SK-MEL-5 (cell line): ENCODE measurements around the gene RANBP3. TPM values are rescaled to one million over a fixed set of nuclear protein-coding genes. Genes with fewer than 3 reads are reported as not detected.

ENCODE experiments used
- DNase-seq: peaks from one replicate; pipeline ENCODE4 v3.0.0-alpha.2; 2016; ENCODE audit warnings: low read depth, low spot score
- in situ Hi-C: cut with HindIII; loops from 2 replicates; pipeline ENCODE4 v1.10.0; 2016; ENCODE audit warnings: low sequenced_read_pairs, high pct_unique_total_duplicates, low pct_unique_long_range_greater_than_20kb
- total RNA-seq: library from RNA; depleted of rRNA; stranded (reverse); fragments of >200 nt; shearing (Covaris generic); gene quantifications from 2 replicates; pipeline ENCODE4 v1.2.3, GENCODE V29; 2014

RANBP3 gene
- total RNA-seq, 1 experiment from 2014 or later = 26.7 TPM

DNA sequence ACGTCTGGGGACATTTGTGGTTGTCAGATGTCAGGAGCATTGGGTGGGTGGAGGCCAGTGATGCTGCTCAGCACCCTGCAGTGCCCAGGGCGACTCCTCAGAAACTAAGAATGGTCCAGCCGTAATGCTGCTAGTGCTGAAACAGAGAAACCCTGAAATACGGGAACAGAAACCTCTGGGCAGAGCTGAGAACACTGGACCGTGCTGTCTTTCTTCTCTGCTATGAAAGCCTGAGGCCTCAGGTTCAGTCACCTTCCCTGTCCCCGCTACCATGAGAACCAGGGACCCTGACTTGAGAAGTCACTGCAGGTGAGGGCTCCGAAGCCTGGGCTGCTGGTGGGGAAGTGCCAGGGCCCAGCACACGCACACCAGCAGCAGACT is 50.5 kb downstream of the RANBP3 start:
- in situ Hi-C loops = no loop called here
- no peak for DNase-seq

DNA sequence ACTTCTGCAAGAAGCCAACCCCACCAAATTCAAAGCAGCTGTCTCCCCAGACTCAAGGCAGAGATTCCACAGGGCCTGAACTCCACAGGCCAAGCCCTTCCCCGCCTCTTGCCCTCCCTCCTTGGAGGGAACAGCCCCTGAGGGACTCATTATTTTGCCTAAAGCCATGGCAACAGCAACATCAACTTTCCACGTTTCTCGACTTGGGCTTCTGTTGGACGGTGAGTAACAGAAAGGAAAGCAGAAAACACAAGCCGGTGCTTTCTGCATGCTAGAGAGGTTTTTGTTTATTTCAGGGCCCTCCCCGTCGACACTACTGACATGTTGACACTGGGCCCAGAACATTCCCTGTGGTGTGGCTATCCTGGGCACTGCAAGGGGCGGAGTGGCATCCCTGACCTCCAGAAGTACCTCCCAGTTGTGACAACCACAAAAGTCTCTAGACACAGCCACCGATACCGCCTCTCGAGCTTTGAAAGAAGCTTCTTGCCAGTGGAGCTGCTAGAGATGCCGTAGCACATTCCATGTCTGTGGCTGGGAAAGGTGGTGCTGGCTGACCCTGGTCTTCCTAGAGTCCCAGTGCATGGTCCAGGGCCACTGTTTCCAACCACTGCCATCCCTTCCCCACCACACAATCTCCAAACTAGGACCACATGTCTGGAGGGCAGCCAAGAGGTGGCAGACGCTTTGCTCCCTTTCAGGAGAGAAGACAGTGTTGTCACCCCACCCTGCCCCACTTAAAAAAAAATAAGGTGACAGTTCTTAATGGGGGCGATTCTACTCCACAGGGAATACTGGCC is 51.1 kb downstream of the RANBP3 start:
- DNase-seq = no peak
- in situ Hi-C loops = no loop called here

DNA sequence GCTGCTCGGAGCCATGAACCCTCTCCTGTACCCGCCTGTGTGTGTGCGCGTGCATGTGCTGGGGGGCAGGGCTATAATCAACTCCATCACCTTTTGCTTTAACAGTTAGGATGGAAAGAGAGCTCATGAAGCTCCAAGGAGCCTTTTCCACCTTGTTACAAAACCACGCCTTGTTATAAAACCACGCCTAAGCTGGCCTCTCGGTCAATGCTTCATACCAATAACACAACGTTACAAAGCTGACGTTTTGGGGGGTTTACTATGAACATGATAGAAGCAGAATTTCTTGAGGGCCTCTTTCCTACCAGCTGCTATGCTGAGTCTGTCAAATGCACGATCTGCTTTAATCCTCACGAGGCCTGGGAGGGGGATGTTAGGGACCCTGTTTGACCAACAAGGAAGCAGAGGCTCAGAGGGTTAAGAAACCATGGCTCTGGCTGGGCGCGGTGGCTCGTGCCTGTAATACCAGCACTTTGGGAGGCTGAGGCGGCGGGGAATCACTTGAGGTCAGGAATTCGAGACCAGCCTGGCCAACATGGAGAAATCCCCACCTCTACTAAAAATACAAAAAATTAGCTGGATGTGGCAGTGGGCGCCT is 52.0 kb downstream of the RANBP3 start:
- in situ Hi-C loops = no loop called here
- DNase-seq = no peak

DNA sequence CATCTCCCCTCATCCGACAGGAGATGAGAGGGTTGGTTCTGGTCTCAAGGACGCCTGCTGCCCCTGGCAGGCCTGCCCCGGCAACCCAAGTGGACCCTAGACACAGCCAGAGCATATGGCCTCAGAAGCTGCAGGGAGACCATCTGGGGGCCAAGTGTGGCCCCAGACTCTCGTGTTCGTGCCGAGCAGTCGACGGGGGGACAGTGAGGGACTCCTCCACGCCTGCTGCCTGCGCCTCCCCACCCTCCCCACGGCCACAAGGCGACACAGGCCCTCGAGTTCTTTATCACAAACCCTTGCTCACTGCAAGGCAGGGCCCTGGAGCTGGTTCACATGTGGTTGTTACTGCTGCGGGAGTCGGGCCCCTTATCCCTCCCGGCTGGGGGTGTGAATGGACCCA is 54.6 kb downstream of the RANBP3 start:
- in situ Hi-C loops = no loop called here
- DNase-seq = no peak

DNA sequence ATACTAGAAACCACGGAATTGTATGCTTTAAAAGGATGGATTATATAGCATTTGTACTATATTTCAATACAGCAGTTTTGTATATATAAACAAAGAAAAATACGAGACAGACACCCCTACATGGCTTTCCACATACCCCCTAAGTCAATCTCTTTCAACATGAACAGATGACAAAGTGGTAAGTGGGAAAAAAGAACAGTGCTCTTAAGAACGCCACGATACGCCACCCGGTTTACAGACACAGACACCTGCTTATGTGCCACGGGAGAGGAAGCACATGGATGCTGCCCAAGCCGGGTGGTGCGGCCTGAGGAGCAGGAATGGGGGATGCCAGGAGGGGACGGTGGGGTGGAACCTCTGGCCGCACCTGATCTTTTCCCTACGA is 55.8 kb downstream of the RANBP3 start:
- in situ Hi-C loops = no loop called here

DNA sequence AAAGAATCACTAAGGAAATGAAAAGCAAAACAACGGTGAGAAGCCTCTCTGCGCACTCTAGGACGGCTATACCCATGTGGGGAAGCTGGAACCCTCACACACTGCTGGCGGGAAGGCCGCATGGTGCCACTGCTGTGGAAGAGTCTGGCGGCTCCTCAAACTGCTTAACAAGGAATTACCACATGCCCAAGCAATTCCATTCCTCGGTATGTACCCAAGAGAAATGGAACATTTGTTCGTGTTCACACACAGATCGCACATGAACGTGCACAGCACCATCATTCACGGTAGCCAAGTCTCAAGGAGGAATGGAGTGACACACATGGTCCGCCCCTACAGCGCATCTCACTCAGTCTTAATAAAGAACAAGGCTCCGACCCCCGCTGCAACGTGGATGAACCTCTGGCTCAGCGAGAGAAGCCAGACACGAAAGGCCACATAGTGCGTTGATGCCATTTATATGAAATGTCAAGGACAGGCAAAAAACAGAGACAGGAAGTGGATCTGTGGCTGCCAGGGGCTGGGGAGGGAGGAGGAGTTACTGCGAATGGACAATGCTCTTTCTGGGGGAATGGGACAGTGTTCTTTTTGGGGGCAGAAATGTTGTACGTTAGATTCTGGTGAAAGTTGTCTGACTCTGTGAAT is 56.3 kb downstream of the RANBP3 start:
- in situ Hi-C loops = no loop called here
- DNase-seq = no peak

More for the DNA sequence above, 55.8 kb downstream of the RANBP3 start:
- no peak for DNase-seq

DNA sequence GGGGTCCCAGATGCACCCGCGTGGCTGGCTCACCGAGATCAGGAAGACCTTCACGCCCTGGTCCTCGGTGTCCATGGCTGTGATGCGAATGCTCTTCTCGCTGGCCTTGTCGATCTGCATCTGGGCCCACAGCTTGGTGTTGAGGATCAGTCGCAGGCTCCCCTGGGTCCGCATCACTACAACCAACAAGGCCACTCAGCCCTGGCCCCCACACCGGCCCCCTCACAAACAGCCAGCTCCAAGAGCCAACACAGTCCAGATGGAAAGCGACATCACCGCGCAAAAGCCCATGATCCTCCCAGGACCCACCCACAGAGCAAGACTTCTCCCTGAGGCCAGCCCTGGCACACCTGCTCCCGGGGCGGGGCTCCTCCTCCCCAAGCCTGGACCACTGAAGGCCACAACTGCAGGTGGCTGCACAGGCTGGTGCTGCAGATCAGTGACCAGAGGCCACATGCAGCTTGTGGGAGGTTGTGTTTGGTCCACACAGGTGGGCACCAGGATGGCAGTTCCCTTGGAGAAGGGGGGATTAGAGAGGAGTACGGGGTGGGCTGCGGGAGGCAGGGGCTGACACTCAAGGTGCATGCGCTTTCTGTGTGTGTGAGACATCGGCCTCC is 59.4 kb downstream of the RANBP3 start:
- no peak for DNase-seq
- in situ Hi-C loops = no loop called here

DNA sequence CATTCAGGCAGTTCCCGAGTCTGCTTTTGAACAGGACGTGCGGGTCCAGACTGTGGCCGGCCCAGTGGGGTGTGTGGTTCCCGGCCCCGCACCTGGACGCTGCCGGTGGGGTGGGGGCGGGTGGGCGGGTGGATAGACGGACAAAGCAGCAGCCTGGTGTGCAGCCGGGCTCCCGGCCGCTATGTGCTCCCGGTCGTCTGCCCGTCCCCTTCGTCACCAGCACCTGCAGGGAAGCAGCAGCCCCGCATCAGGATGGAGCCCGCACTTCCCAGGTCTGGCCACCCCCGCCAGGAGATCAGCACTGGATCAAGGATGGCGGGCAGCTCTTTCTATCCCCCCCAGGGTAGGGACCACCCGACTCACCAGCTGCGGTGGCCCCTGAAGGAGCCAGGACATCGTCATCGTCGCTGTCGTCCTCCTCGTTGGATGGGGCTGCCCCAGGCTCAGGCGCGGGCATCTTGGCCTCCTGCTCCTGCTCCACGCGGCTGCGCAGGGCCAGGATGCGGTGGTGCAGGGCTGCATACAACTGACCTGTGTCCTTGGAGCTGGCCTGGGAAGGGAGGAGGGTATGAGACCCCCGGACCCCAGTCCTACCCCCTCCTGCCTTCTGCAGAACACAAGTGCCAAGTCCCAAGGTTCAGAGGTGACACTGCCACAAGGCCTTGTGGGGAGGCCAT is 60.4 kb downstream of the RANBP3 start:
- in situ Hi-C loops = no loop called here
- no peak for DNase-seq

DNA sequence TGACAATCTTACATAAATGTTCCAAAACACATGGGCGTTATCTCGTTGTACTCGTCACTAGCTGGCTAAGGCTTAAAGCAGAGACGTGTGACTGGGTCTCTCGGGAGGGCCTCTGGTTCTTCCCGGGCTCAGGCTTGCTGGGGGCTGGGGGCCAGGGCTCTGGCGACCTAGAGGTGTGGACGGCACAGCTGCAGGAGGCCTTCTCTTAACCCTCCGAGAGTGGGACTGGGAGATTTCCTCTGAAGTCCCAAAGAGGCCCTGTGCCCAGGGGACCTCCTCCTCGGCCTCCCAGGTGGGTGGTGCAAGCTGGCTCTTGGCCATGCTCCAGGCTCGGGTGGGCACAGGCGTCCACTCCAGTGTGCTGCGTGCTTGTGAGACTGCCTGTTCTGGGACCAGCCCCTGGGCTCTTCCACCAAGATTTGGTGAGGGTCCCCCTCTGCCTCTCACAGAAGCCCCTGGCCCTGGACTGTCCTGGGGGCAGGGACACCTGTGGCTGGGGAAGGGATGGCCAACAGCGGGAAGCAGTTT is 61.7 kb downstream of the RANBP3 start:
- in situ Hi-C loops = no loop called here
- DNase-seq = no peak

DNA sequence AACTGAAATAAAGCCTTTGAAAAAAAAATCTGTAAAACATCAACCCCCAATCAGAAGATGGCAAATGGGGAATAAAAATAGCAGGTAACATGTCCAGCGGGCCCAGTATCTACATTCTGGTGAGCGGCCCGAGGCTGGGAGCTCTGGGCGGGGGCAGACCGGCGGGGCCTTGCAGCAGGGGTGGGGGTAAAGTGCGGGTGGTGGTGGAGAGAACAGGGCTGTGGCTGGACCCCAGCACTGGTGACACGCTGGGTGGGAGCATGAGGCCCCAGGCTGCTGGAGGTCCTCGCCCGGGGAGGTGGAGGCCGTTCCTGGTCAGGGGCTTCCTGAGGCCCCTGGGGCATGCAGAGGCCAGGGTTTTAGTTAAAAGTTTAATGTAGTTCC is 62.2 kb downstream of the RANBP3 start:
- no peak for DNase-seq
- in situ Hi-C loops = no loop called here

DNA sequence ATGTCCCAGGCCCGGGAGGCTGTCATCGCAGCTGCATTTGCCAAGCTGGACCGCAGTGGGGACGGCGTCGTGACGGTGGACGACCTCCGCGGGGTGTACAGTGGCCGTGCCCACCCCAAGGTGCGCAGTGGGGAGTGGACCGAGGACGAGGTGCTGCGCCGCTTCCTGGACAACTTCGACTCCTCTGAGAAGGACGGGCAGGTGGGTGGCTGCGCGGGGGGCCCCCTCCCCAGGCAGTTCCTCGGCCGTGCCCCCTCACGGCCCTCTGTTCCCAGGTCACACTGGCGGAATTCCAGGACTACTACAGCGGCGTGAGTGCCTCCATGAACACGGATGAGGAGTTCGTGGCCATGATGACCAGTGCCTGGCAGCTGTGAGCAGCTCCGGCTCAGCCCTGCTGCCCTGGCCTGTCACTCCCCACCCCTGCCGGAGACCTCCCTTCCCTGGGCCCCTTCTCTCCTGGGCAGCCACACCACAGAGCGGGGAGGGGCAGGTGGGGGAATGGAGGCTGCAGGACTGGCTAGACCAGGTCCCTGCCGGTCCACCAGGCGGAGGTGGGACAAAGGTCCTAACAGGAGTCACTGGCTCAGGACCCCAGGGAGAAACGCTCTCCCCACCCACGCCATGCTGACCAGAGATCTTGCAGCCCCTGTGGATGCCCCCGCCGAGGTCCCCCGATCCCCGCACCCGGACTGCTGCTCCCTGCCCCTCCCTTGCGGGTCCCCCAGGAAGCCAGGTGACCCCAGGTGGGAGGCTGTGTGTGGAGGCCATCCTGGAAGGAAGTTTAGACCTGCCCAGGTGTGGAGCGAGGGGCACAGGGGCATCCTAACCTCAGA is 62.8 kb downstream of the RANBP3 start:
- in situ Hi-C loops = no loop called here

DNA sequence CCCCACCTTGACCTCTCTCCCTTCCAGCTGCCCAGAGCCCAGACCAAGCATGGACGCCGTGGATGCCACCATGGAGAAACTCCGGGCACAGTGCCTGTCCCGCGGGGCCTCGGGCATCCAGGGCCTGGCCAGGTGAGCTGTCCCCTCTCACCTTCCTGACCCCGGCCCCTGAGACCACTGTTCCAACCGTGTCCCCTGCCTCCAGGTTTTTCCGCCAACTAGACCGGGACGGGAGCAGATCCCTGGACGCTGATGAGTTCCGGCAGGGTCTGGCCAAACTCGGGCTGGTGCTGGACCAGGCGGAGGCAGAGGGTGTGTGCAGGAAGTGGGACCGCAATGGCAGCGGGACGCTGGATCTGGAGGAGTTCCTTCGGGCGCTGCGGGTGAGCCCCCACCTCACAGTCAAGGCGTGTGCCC is 63.6 kb downstream of the RANBP3 start:
- in situ Hi-C loops = no loop called here

More for the DNA sequence above, 62.8 kb downstream of the RANBP3 start:
- DNase-seq = no peak

DNA sequence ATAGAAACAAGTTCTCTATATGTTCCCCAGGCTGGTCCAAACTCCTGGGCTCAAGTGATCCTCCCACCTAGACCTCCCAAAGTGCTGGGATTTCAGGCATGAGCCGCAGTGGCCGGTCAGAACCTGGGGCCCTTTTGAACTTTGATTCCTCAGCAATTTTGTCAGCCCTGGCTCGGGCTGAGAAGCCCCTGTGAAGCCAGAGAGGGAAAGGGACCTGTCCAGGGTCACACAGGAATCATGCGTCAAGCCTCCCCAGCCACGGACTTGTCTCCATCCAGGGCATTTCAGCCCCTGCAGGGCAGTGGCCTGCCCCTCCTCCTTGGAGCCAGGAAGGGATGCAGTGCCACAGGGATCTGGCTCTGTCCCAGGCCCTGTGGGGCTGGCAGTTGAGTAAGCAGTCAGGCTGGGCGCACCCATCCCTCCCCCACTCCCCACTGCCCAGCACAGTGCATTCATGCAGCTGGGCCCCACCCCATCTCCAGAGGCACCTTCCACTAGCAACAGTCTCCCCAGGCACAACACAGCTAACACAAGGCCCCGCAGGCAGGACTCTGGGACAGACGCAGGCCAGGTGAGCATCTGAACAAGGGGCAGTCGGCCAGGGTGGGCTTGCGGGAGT is 64.1 kb downstream of the RANBP3 start, which contains the start of gene CAPS:
CAPS (plus strand) TSS at position 516 of the 619 bp plus-strand sequence. CDS start 153 bp downstream, outside the sequence.
- in situ Hi-C loops = no loop called here
- peak; percentile 23 for DNase-seq

More for the DNA sequence above, 63.6 kb downstream of the RANBP3 start:
- DNase-seq = no peak

DNA sequence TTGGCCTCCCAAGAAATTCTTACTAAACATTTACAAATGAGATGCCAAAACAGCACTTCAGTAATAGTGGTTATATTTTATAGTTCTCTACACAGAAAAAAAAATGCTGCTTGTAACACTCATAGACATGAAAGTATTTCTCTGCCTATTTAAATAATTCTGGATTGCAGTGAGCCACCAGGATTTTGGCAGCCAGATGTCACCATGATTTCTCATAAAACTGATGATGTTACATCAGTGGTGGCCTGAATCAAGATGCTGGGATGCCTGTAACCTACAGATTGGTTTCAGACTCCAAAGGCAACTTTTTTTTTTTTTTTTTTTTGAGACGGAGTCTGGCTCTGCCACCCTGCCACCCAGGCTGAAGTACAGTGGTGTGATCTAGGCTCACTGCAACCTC is 66.6 kb downstream of the RANBP3 start:
- DNase-seq = no peak
- in situ Hi-C loops = no loop called here

DNA sequence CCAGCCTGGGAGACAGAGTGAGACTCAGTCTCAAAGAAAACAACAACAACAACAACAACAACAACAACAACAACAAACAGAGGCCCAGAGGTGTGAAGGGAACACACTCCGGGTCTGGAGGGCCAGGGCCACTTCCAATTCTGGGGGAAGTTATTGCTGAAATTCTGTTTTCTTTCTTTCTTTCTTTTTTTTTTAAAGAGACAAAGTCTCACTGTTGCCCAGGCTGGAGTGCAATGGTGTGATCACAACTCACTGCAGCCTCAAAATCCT is 67.4 kb downstream of the RANBP3 start:
- in situ Hi-C loops = no loop called here
- DNase-seq = no peak

DNA sequence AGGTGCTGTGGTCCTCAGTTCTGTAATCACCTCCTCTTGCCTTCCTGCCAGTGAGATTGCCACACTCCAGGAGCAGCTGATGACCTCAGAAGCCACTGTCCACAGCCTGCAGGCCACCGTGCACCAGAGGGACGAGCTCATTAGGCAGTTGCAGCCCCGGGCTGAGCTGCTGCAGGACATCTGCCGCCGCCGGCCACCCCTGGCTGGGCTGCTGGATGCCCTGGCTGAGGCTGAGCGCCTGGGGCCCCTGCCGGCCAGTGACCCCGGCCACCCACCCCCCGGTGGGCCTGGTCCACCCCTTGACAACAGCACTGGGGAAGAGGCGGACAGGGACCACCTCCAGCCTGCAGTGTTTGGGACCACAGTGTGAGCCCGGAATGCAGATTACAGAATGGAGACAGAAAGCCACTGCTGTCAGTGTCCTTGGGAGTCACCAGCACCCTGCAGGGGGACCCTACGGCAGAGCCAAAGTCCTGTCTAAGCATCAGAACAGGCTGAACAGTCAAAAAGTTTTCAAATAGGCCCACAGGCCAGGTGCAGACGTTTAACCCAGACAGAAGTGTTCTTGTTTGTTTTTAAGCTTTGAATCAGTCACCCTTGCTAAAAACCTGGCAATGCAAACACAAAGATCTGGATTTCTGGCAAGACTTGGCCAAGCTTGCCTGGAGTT is 69.0 kb downstream of the RANBP3 start:
- DNase-seq = no peak
- in situ Hi-C loops = no loop called here
